ENCODE measurements around the gene ALPK3.

- no peak for TF ChIP-seq CTCF (IDR thresholded peaks at IDR 0.05)
- TF ChIP-seq POLR2AphosphoS5 (IDR thresholded peaks at IDR 0.05): no peak
- no peak for TF ChIP-seq EP300 (IDR thresholded peaks at IDR 0.05)
- TF ChIP-seq POLR2A (IDR thresholded peaks at IDR 0.05): no peak
Observed at GRCh38 chr15:84898761-84899160, 81.6 kb downstream of the ALPK3 start.
